Stimulated activated CD4-positive, alpha-beta T cell treated with anti-CD3 and anti-CD28 coated beads, Interleukin-4, amount 100 ng/mL, for 48 hours (primary cell): ENCODE measurements around the gene ZNF396.

ENCODE experiments used
- DNase-seq, 2 donors: peaks; one replicate each; pipeline ENCODE4 v3.0.0-alpha.2; 2020; ENCODE audit warnings: low read depth in 2 of 2

Gene ZNF396

DNA sequence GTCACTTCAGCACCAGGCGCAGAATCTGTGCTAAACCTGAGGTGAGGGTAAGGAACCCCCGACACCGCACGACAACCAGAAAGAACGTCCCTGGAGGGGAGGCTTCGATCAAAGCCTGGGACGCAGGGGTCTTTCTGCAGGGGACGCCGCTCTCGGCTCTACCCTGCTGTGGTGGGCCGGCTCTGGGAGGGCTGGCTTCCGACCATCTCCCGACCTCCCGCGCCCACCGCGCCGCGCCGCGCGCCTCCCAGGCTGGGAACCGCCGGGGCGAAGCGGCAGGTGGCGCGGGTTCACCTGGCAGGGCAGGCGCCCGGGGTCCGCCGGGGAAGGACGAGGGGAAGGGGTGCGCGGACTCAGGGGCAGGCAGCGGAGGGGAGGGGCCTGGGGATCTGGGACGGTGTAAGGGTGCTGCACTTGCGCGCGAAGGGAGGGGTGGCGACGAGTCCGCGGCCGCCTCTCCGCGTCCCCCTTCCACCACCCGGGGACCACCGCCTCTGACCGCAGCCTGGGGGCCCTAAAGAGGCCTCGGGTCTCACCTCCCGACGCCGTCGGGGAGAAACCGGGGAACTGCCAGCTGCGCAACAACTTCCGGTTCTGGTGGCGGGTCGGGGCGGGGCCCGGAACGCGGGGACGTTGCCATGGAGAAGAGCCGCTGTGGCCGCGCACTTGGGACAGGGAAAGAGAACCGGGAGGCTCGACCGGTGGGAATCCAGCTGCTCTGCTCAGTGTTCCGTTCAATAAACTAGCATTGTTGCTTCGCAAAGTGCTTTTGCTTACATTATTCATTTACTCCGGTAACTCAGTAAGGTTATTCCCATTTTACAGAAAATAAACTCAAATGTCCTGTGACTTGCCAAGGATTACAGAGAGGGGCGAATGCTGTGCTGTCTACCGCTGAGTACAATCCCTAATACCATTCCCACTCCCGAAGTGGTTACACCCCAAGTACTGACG, at the start of gene ZNF396:
ZNF396 (minus strand) TSS at position 596 of the 954 bp plus-strand sequence. CDS start 3,045 bp downstream, outside the sequence.
- DNase-seq = peak; percentile 50 to 57

DNA sequence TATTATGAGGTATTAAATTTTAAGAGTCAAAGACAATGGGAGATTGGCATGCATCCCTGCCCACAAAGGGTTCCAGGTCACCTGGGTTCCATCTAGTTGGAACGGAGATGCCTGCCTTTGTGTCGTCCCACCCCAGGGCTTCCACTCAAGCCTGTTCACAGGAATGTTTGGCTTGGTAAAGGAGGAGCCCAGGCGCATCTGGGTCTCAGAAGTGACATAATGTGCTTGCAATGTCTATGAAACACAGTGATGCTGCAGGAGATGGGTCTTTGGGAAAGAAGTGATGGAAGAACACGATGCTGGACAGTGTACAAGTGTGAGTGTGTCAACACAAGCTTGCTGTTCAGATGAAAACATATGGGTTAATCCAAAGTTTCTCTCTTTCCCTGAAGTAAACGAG, 49.6 kb upstream of the ZNF396 start:
- no peak for DNase-seq

DNA sequence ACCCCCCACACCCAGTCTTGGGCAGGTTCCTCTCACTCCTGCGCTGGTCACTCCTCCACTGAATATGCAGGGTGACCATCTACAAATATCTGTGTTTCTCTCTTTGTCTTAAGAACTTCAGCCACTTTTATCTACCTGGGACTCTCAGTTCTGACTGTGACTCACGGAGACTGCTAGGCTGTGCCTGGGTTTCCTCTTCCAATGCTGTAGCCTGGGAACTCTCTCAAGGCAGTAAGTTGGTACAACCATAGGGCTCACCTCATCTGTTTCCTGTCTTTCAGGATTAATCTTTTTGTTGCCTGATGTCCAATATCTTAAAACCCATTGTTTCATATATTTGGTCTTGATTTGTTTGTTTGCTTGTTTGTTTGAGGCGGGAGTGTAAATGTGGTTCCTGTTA, 47.2 kb upstream of the ZNF396 start:
- no peak for DNase-seq

DNA sequence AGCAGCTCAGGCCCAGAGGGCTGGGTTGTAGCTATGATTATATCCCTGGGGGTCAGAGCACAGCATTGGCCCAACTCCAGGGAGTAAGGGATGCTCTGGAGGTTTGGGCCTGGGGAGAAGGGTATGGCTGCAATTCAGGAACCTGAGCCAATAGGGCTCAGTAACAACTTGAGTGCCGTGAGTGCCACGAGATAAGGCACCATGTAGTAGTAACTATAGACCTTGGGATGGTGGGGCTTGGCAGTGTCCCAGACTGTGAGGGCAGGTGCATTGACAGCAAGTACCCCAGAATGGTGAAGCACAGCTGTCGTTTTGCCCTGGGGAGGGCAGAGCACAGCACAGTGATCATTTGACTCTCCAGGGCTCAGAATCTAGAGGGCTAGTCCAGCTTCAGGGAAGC, 45.1 kb upstream of the ZNF396 start:
- no peak for DNase-seq

DNA sequence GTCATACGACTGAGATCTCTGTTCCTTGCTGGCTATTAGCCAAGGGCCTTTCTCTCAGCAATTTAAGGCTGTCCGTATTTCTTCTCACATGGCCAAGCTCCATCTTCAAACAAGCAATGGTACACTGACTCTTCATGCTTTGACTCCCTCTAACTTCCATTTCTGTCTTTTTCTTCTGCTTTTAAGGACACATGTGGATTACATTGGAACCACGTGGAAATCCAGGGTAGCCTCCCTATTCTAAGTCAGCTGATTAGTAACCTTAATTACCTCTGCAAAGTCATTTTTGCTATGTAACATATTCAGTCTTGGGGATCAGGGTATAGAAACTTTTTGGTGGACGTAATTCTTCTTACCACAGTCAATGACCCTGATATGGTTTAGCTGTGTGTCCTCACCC, 41.5 kb upstream of the ZNF396 start:
- no peak for DNase-seq

DNA sequence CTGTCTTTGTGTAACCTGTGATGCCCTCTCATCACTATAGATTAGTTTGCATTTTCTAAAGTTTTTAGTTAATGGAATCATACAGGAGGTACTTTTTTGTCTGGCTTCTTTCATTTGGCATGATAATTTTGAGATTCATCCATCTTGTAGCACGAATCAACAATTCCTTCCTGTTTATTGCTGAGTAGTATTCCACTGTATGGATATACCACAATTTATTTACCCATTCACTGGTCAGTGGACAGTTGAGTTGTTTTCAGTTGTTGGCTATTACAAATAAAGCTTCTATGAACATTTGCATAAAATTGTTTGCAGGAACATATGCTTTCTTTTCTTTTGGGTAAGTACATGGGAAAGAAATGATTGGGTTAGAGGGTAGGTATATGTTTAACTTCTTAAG, 40.1 kb upstream of the ZNF396 start:
- no peak for DNase-seq

DNA sequence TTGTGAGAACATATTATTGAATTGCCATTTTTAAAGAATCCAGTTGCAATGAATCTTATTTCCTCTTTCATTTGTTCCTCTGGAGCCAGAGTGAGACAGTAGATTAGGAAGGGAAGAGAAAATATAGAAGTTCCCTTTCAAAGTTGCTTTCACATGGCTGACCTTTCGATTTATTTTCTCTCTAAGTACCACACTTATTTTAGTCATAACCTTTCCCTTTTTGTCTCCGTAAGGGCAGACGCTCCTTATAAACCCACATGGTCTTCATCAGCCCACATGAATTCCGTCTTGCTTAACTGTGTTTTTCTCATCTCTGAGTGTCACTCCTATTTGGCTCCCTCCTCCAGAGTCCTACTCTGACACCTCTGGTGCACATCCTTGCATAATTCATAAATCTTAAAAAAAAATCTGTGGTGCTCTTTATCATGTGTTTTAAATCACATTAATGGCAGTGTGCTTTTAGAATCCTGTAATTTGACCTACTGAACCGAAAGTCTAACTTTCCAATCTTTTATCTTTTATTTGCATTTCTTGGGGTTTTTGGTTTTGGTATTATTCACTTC, 38.5 kb upstream of the ZNF396 start:
- DNase-seq = no peak

DNA sequence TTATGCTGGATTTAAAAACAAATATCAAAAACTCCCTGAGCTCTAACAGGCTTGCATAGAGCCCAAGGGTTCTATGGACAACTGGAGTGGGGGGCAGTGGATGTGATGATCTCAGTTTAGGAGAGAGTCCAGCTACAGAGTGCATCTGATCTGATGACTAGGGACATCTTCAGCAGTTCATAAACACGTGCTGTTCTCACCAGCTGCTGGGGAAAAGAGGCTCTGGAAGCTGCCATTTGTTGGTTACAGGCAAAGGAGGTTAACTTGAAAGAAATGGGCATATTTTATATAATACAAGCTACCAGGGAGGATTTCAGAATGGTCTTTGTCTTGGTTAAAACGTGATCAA, 36.0 kb upstream of the ZNF396 start:
- DNase-seq = no peak

DNA sequence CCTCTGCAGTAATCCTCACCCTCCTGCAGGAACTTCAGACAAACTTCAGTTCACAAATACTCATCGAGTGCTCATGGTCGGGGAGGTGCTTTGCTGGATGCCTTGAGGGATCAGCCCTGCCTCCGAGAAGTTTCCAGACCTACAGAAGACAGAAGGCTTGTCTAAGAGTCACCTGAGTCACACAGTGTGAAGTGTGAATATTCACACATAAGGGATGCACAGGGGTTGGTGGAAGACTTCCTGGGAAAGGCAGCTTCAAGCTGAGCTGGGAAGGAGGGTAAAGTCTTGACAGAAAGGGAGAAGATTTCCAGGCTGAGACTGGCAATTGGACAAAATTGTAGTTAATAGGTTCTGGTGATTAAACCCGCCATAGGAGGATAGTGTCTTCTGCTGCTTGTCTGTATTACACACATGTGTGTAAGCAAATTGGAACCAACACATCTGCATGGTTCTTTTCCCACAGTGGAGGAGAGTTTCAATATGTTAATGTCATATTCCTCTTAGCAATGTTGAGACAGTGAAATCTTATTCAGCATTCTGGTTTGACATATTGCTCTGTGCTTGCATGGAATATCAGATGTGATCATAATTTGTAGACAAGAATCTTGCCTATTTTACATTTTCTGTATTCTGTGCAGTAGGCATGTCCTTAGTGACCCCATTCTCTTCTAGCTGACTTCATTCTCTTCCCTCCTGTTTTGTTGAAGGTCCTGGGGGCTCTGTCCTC, 34.7 kb upstream of the ZNF396 start:
- no peak for DNase-seq

DNA sequence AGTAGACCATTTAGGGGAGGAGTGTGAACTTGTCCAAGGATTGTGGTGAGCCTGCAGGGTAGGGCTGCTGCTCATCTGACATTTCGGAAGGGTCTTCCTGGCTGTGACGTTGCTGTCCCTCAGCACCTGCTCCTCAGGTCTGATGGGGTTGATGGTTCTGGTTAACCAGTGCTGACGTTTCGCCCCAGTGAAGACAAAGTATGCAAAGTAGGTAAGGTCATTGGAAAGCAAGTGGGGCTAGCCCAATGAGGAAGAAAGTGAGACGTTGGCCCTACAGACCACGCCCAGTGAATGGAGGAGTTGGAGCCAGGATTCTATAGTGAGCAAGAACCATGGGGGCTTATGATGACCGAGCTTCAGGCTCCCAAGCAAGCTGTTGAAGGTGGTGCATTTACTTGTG, 33.4 kb upstream of the ZNF396 start:
- no peak for DNase-seq

DNA sequence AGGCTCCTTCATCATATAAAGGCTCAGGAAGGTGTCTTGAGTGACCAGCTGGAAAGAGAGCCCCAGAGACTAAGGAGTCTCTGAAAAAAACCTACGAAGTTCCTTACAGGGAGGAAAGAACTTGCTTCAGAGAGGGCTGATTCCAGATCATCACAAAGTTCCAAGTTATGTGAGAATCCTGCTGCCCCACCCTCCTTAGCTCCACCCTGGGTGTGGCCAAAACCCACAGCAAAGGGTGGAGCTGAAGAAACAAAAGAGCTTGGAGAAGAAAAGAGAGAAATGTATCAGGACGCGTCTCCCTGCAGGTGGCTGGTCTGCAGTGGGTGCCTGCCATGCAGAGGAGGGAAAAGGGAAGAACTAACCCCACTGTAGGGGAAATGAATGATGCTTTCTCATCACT, 32.8 kb upstream of the ZNF396 start:
- DNase-seq = no peak

DNA sequence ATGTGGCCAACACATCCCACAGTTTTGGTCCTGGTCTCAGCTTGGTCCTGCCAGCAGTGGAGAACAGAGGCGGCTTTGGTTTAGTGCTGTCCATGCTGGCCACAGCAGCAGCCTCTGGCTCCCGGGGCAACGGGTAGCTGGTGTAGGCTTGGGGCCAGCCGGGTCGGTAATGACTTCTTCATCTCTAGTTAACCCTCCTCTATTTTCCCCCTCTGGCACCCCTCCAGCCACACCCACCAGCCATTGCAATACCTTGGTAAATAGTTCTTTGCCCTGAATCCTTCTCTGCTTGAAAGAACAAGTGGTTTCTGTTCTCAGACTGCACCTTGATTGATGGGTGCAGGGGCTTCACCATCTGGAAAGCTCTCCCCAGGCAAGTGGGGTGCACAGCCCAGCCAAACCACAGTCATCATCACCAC, 31.7 kb upstream of the ZNF396 start:
- no peak for DNase-seq

DNA sequence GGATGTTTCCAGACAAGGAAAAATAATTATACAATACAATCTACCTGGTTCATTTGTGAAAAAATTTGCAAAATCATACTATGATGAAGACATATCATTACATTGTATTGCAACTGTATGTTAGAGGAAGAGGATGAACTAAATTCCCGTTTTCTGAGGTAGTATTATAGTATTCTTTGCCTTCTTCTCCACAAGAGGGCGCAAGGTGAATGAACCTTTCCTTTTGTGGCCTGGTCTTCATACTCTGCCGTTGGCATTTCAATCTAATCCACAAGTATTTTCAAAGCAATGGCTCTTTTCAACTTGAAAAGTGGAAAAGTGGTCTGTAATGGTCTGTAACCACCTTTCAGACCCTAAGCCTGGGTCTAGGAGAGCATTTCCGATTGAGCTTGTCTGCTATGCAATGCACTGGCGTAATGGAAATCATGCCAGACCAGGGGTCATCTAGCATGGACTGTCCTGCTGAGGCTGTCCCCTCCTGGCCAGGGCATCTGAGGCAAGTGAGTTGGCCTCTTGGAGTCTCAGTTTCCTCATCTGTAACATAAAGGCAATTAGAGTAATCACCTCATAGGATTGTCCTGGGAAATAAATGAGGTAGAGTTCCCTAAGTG, 30.8 kb upstream of the ZNF396 start:
- DNase-seq = peak in 1 of 2 donors; percentile 23

DNA sequence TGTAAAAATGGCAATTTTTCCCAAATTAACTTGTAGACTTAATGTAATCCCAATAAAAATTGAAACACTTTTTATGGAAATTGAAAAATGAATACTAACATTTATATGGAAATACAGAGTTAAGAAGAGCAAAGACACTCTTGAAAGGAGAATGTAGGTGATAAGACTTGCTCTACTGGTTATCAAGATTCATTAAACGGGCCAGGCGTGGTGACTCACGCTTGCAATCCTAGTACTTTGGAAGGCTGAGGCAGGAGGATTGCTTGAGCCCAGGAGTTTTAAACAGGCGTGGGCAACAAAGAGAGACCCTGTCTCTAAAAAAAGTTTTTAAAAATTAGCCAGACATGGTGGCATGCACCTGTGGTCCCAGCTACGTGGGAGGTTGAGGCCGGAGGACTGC, 29.5 kb upstream of the ZNF396 start:
- no peak for DNase-seq

DNA sequence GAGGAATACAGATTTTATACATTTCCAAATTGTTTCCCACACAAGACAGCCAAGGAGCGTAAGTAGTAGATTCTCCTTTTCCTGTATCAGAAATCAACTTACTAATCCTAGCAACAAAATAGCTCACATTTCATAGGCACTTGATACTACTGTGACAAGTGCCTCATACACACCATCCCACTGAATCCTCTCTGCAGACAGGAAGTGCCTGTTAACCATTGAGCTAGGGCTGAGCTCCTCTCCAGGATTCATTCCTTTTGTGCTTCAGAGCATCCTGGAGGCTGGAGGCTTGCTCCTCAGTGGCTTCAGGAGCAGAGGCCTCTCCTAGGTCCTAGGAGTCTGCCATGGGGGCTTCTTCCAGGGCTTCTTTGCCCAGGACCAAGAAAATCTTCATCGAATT, 20.8 kb upstream of the ZNF396 start:
- DNase-seq = no peak

DNA sequence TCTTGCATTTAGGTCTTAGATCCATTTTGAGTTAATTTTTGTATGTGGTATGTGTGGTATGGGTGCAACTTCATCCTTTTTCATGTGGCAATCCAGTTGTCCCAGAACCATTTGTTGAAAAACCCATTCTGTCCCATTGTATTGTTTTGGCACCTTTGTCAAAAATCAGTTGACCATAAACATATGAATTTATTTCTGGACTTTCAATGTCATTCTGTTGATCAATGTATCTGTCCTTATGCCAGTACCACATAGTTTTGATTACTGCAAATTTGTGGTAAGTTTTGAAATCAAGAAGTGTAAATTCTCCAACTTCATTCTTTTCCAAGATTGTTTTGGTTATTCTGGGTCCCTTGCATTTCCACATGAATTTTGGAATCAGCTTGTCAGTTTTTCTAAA, 16.6 kb upstream of the ZNF396 start:
- DNase-seq = no peak

DNA sequence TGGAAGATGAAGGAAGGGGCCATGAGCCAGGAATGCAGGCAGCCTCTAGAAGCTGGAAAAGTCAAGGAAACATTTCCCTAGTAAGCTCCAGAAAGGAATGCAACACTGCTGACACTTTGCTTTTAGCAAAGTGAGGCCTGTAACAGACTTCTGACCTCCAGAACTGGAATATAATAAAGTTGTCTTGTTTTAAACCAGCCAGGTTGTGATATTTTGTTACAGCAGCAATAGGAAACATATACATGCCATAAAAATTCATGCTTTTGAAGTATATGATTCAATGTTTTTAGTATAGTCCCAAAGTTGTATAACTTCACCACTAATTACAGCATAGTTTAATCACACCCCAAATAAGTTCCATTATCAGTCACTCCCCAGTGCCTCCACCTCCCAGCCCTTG, 15.2 kb upstream of the ZNF396 start:
- no peak for DNase-seq

DNA sequence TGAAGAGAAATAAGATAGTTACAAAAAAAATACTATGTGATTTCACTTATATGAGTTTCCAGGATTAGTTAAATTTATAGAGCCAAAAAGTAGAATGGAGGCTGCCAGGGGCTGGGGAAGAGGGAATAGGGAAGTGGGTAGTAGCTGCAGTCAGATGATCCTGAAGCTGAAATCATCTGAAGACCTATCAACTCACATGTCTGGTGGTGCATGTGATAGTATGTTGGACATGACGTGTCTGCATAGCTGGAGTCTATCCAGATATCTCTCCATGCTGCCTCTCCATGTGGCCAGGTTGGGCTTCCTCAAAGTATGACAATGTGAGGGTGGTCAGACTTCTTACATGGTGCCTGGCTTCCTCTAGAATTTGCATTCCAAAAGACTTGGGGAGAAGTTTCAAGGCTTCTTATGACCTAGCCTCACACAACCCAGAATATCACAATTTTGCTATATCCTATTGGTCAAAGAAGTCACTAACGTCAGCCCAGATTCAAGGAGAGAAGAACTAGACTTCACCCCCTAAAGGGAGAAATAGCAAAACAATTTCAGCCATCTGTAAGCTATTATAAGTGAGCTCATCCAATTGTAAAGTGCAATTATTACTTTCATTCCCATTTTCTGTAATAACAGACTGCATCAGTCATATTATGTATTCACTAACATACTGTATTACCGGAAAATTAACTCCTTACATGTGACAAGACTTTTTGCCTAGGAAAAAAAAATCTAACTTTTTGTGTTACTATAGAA, 14.0 kb upstream of the ZNF396 start:
- no peak for DNase-seq

DNA sequence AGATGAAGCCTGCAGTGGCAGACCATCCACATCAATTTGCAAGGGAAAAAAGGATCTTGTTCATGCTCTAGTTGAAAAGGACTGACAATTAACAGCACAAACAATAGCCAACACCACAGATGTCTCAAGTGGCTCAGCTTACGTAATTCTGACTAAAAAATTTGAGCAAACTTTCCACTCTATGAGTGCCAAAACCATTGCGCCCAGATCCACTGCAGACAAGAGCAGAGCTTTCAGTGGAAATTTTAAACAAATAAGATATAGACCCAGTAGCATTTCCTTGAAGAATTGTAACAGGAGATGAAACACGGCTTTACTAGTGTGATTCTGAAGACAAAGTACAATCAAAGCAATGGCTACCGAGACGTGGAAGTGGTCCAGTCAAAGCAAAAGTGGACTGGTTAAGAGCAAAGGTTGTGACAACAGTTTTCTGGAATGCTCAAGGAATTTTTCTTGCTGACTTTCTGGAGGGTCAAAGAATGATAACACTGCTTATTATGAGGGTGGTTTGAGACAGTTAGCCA, 12.0 kb upstream of the ZNF396 start:
- DNase-seq = no peak

DNA sequence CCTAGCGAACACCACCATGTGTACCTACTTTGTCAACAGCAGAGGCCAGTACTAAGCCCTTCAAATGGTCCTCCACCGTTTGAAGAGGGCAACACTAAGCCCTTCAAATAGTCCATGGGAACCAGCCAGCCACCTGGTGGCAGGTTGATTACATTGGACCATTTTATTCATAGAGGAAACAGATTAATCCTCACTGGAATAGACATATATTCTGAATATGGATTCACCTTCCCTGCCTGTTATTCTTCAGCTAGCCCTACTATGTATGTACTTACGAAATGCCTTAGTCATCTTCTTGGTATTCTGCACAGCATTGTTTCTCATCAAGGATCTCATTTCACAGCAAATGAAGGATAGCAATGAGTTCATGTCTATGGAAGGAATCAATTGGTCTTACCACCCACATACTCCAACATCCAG, 10.0 kb upstream of the ZNF396 start:
- DNase-seq = no peak

DNA sequence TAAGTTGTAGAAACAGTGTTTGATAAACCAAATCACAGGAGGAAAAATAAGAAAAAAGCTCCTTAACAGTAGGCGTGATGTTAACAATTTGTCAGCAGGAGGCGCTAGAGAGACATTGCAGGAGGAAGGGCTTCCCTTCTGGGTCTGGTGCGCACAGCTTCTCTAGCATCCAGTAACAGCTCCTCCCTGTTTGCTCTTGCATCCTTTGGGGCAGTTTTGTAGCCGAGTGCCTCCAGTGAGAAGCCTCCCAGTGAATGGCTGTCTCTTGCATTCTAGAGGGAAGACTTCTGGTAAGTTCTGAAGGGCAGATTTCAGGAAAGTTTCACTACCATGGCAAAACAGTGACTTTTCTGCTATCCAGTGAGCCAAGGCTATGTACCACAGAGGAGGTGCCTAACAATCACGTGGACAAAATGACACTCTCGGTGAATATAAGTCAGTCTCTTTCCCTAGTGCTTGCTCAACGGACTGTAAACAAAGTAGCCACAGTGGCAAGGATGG, 9.5 kb upstream of the ZNF396 start:
- DNase-seq = peak; percentile 33 to 54
